IgD-negative memory B cell (primary cell): Measurements from ENCODE around the gene IDS. TPM values are rescaled to one million over a fixed set of nuclear protein-coding genes. Genes with fewer than 3 reads are reported as not detected.
A peak's percentile ranks its signal among the peaks of the same experiment; 100 is the strongest.
"Not testable (repeated sequence)": the region's sequence is repeated elsewhere in the genome, so short reads cannot be mapped to it uniquely, and the experiment has no call there.

ENCODE experiments used
- H3K27ac Mint-ChIP-seq, 3 donors: one replicate each; pipeline ENCODE4 v1.8.0; 2020 to 2022; ENCODE audit warnings: mild to moderate bottlenecking in 3 of 3, mixed read lengths in 3 of 3, moderate library complexity in 1 of 3
- H3K27me3 Mint-ChIP-seq: one replicate; pipeline ENCODE4 v1.8.0; 2021; ENCODE audit warnings: mixed read lengths
- H3K36me3 Mint-ChIP-seq: one replicate; pipeline ENCODE4 v1.8.0; 2020; ENCODE audit warnings: mild to moderate bottlenecking, mixed read lengths
- H3K4me1 Mint-ChIP-seq, 3 donors: one replicate each; pipeline ENCODE4 v1.8.0; 2020 to 2022; ENCODE audit warnings: mixed read lengths in 3 of 3, mild to moderate bottlenecking in 1 of 3
- H3K4me3 Mint-ChIP-seq, 4 donors: one replicate each; pipeline ENCODE4 v1.8.0; 2020 to 2022; ENCODE audit warnings: mild to moderate bottlenecking in 4 of 4, mixed read lengths in 4 of 4, moderate library complexity in 3 of 4
- H3K9me3 Mint-ChIP-seq, 3 donors: one replicate each; pipeline ENCODE4 v1.8.0; 2020 to 2021; ENCODE audit warnings: mixed read lengths in 3 of 3, mild to moderate bottlenecking in 1 of 3
- polyA plus RNA-seq: library from polyadenylated mRNA; unstranded; fragments of 300-500 nt; fragmentation: Illumina TruSeq; gene quantifications from one replicate; pipeline ENCODE4 v1.2.3, GENCODE V29; 2021

Gene IDS
- 114 TPM for polyA plus RNA-seq

- Mint-ChIP-seq H3K27ac (peak within 1 kb of the TSS; percentile 92 to 97 (median 97)), H3K9me3 (peaks cover 0 to 1% (median 0%) of the 10 kb centered on the region in 3 donors), H3K36me3 (no peaks in the 10 kb centered on the region), H3K4me3 (peak within 1 kb of the TSS; percentile 79 to 94 (median 88)), H3K27me3 (peaks cover 5% of the 10 kb centered on the region), H3K4me1 (peaks cover 8 to 9% (median 8%) of the 10 kb centered on the region in 3 donors)
Observed at GRCh38 chrX:149504915-149505651, at the start of gene IDS. Gene IDS (minus strand): TSS chrX:149505306. CDS start chrX:149505137, 169 bp downstream.

GRCh38 chrX:149551939-149552248 lies 46.8 kb upstream of the IDS start:
- not testable (repeated sequence) for H3K27ac Mint-ChIP-seq, H3K4me1 Mint-ChIP-seq, H3K9me3 Mint-ChIP-seq

GRCh38 chrX:149551245-149551938 lies 46.3 kb upstream of the IDS start:
- not testable (repeated sequence) for H3K4me3 Mint-ChIP-seq, H3K4me1 Mint-ChIP-seq, H3K9me3 Mint-ChIP-seq

More at GRCh38 chrX:149551939-149552248, 46.8 kb upstream of the IDS start:
- not testable (repeated sequence) for H3K27me3 Mint-ChIP-seq, H3K36me3 Mint-ChIP-seq, H3K4me3 Mint-ChIP-seq

GRCh38 chrX:149550454-149550853 lies 45.3 kb upstream of the IDS start:
- H3K27ac Mint-ChIP-seq, H3K9me3 Mint-ChIP-seq, H3K27me3 Mint-ChIP-seq, H3K4me1 Mint-ChIP-seq, H3K4me3 Mint-ChIP-seq, H3K36me3 Mint-ChIP-seq: not testable (repeated sequence)

More at GRCh38 chrX:149551245-149551938, 46.3 kb upstream of the IDS start:
- H3K36me3 Mint-ChIP-seq, H3K27me3 Mint-ChIP-seq, H3K27ac Mint-ChIP-seq: not testable (repeated sequence)

- not testable (repeated sequence) for H3K4me3 Mint-ChIP-seq, H3K9me3 Mint-ChIP-seq, H3K27ac Mint-ChIP-seq, H3K4me1 Mint-ChIP-seq, H3K27me3 Mint-ChIP-seq, H3K36me3 Mint-ChIP-seq
Observed at GRCh38 chrX:149549701-149550100, 44.6 kb upstream of the IDS start, which contains the start of gene HSFX3. Gene HSFX3 (minus strand): TSS chrX:149549924. CDS start chrX:149549852, 72 bp downstream.

GRCh38 chrX:149547782-149548181 lies 42.7 kb upstream of the IDS start:
- not testable (repeated sequence) for H3K9me3 Mint-ChIP-seq, H3K4me1 Mint-ChIP-seq, H3K27me3 Mint-ChIP-seq

GRCh38 chrX:149546962-149547361 lies 41.9 kb upstream of the IDS start:
- not testable (repeated sequence) for H3K27me3 Mint-ChIP-seq, H3K27ac Mint-ChIP-seq, H3K36me3 Mint-ChIP-seq, H3K4me1 Mint-ChIP-seq, H3K4me3 Mint-ChIP-seq, H3K9me3 Mint-ChIP-seq

More at GRCh38 chrX:149547782-149548181, 42.7 kb upstream of the IDS start:
- not testable (repeated sequence) for H3K36me3 Mint-ChIP-seq, H3K27ac Mint-ChIP-seq, H3K4me3 Mint-ChIP-seq

- H3K27ac Mint-ChIP-seq = peak overlapping the region in 1 of 3 donors; percentile 42
- not testable (repeated sequence) for H3K4me3 Mint-ChIP-seq, H3K4me1 Mint-ChIP-seq, H3K27me3 Mint-ChIP-seq, H3K9me3 Mint-ChIP-seq, H3K36me3 Mint-ChIP-seq
Observed at GRCh38 chrX:149545545-149546543, 40.7 kb upstream of the IDS start.

GRCh38 chrX:149541521-149542047 lies 36.5 kb upstream of the IDS start:
- H3K27me3 Mint-ChIP-seq = no peaks in the 10 kb centered on the region
- peak overlapping the region; percentile 79 to 99 (median 98) for H3K27ac Mint-ChIP-seq
- peaks cover 0 to 2% (median 0%) of the 10 kb centered on the region in 3 donors for H3K4me1 Mint-ChIP-seq
- peak overlapping the region; percentile 65 to 97 (median 93) for H3K4me3 Mint-ChIP-seq
- peaks cover 0 to 2% (median 0%) of the 10 kb centered on the region in 3 donors for H3K9me3 Mint-ChIP-seq
- no peaks in the 10 kb centered on the region for H3K36me3 Mint-ChIP-seq

GRCh38 chrX:149540621-149541520 lies 35.8 kb upstream of the IDS start, which contains the start of gene EOLA1:
Gene EOLA1 (plus strand): TSS chrX:149541012. CDS start chrX:149545631, 4,619 bp downstream.
- Mint-ChIP-seq H3K9me3 (peaks cover 0 to 2% (median 0%) of the 10 kb centered on the region in 3 donors), H3K4me3 (peak within 1 kb of the TSS; percentile 90 to 97 (median 94)), H3K27me3 (no peaks in the 10 kb centered on the region), H3K36me3 (no peaks in the 10 kb centered on the region), H3K27ac (peak within 1 kb of the TSS; percentile 79 to 99 (median 98)), H3K4me1 (peaks cover 0 to 2% (median 0%) of the 10 kb centered on the region in 3 donors)

GRCh38 chrX:149540131-149540620 lies 35.1 kb upstream of the IDS start:
- H3K4me3 Mint-ChIP-seq = peak overlapping the region; percentile 90 to 97 (median 94)
- no peaks in the 10 kb centered on the region for H3K27me3 Mint-ChIP-seq
- peak overlapping the region; percentile 79 to 99 (median 98) for H3K27ac Mint-ChIP-seq
- H3K4me1 Mint-ChIP-seq = peaks cover 0 to 2% (median 0%) of the 10 kb centered on the region in 3 donors
- H3K36me3 Mint-ChIP-seq = no peaks in the 10 kb centered on the region
- peaks cover 0 to 2% (median 0%) of the 10 kb centered on the region in 3 donors for H3K9me3 Mint-ChIP-seq

- H3K4me1 Mint-ChIP-seq = peaks cover 0 to 2% (median 0%) of the 10 kb centered on the region in 3 donors
- no peaks in the 10 kb centered on the region for H3K36me3 Mint-ChIP-seq
- H3K27ac Mint-ChIP-seq = peak overlapping the region; percentile 79 to 98 (median 92)
- H3K9me3 Mint-ChIP-seq = peaks cover 0 to 2% (median 0%) of the 10 kb centered on the region in 3 donors
- peaks cover under 1% of the 10 kb centered on the region for H3K27me3 Mint-ChIP-seq
- peak overlapping the region; percentile 84 to 95 (median 92) for H3K4me3 Mint-ChIP-seq
Observed at GRCh38 chrX:149539283-149540130, 34.4 kb upstream of the IDS start.

- H3K36me3 Mint-ChIP-seq, H3K9me3 Mint-ChIP-seq, H3K4me1 Mint-ChIP-seq, H3K27me3 Mint-ChIP-seq, H3K4me3 Mint-ChIP-seq: not testable (repeated sequence)
- H3K27ac Mint-ChIP-seq = peak overlapping the region in 1 of 3 donors; percentile 30
Observed at GRCh38 chrX:149537474-149537873, 32.4 kb upstream of the IDS start.
